T-helper 1 cell (primary cell): ENCODE results near the gene PRICKLE4.

Source experiments
- DNase-seq, 5 donors: peaks; one replicate each; pipeline ENCODE4 v3.0.0-alpha.2; 2012 to 2020
- total RNA-seq, 4 donors: gene quantifications; one replicate each; lab custom pipeline; 2026; lab: John Stamatoyannopoulos, UW

Gene PRICKLE4
- 0 reads per million in 4 donors for total RNA-seq

- no peak for DNase-seq
These were observed at the start of gene PRICKLE4 for GRCh38 chr6:41780551-41781365. Gene PRICKLE4, plus strand, starts transcription at chr6:41780782. Its CDS starts 2,692 bp downstream, at chr6:41783474.

GRCh38 chr6:41731561-41732086, 49.0 kb upstream of the PRICKLE4 start:
- no peak for DNase-seq

- no peak for DNase-seq
These were observed 48.4 kb upstream of the PRICKLE4 start for GRCh38 chr6:41732149-41732548.

- DNase-seq = peak; percentile 19 to 67 (median 55)
These were observed 47.8 kb upstream of the PRICKLE4 start for GRCh38 chr6:41732591-41733359.

GRCh38 chr6:41733360-41733706, 47.2 kb upstream of the PRICKLE4 start:
- DNase-seq = no peak

GRCh38 chr6:41733707-41734665, 46.6 kb upstream of the PRICKLE4 start:
- peak; percentile 60 to 77 (median 64) for DNase-seq

GRCh38 chr6:41734666-41735426, 45.7 kb upstream of the PRICKLE4 start:
- DNase-seq = peak; percentile 58 to 77 (median 64)

GRCh38 chr6:41735427-41736185, 45.0 kb upstream of the PRICKLE4 start, which contains the start of gene TFEB:
Gene TFEB, minus strand, starts transcription at chr6:41735608. Its CDS starts 44,395 bp downstream, at chr6:41691213.
- DNase-seq = peak; percentile 86 to 91 (median 89)

GRCh38 chr6:41736186-41736733, 44.3 kb upstream of the PRICKLE4 start:
- no peak for DNase-seq

- no peak for DNase-seq
These were observed 43.6 kb upstream of the PRICKLE4 start for GRCh38 chr6:41736800-41737555.

- no peak for DNase-seq
These were observed 42.9 kb upstream of the PRICKLE4 start for GRCh38 chr6:41737591-41738130.

- no peak for DNase-seq
These were observed 41.5 kb upstream of the PRICKLE4 start for GRCh38 chr6:41739041-41739440.

- DNase-seq = no peak
These were observed 40.0 kb upstream of the PRICKLE4 start for GRCh38 chr6:41740366-41741162.

- no peak for DNase-seq
These were observed 38.7 kb upstream of the PRICKLE4 start for GRCh38 chr6:41741625-41742490.

- no peak for DNase-seq
These were observed 37.0 kb upstream of the PRICKLE4 start for GRCh38 chr6:41743406-41744235.

GRCh38 chr6:41744236-41744787, 36.3 kb upstream of the PRICKLE4 start:
- DNase-seq = no peak
